Effector memory CD4-positive, alpha-beta T cell (primary cell): ENCODE data around the gene AQP6.

ENCODE experiments used
- DNase-seq, 3 donors: peaks; one replicate each; pipeline ENCODE4 v3.0.0-alpha.2; 2020
- H3K27ac ChIP-seq: 2 replicates; pipeline ENCODE4 v1.7.0; 2013; ENCODE audit warnings: mild to moderate bottlenecking, low read length, moderate library complexity; ENCODE audit not compliant: insufficient read depth, poor library complexity, severe bottlenecking
- H3K27me3 ChIP-seq: replicated peaks from 2 replicates; pipeline ENCODE4 v1.7.0; 2013; ENCODE audit warnings: mild to moderate bottlenecking, low read length; ENCODE audit not compliant: insufficient read depth, control insufficient read depth, poor library complexity, severe bottlenecking
- H3K36me3 ChIP-seq: 2 replicates; pipeline ENCODE4 v1.7.0; 2013; ENCODE audit warnings: mild to moderate bottlenecking, low read length, moderate library complexity; ENCODE audit not compliant: control insufficient read depth, insufficient read depth
- H3K4me1 ChIP-seq: 2 replicates; pipeline ENCODE4 v1.7.0; 2013; ENCODE audit warnings: low read length, mild to moderate bottlenecking; ENCODE audit not compliant: control insufficient read depth, insufficient read depth, poor library complexity, severe bottlenecking
- H3K4me3 ChIP-seq: 2 replicates; pipeline ENCODE4 v1.7.0; 2013; ENCODE audit warnings: low read length, low read depth, mild to moderate bottlenecking; ENCODE audit not compliant: insufficient read depth, poor library complexity, severe bottlenecking
- H3K9me3 ChIP-seq: 2 replicates; pipeline ENCODE4 v1.7.0; 2013; ENCODE audit warnings: mild to moderate bottlenecking, low read length, moderate library complexity; ENCODE audit not compliant: control insufficient read depth

The AQP6 gene

DNA sequence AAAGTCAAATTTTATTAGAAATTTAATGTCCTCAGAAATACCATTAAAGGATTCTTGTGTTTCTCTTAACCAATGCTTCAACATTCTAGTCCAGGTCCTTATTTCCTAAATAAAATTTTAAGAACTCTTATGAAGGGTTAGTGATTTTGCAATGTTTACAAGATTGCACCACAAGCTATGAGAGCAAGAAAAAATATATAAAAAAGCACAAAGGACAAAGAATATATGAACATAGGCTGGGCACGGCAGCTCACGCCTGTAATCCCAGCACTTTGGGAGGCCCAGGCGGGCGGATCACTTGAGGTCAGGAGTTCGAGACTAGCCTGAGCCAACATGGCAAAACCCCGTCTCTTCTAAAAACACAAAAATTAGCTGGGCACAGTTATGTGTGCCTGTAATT lies 44.9 kb downstream of the AQP6 start:
- Histone ChIP-seq H3K9me3 (no peaks in the 10 kb centered on the region), H3K36me3 (peaks cover 3% of the 10 kb centered on the region), H3K4me3 (no peak overlapping the region), H3K27ac (no peak overlapping the region), H3K27me3 (no peaks in the 10 kb centered on the region), H3K4me1 (no peaks in the 10 kb centered on the region)
- DNase-seq = no peak

- Histone ChIP-seq H3K4me1 (no peaks in the 10 kb centered on the region), H3K36me3 (peaks cover 3% of the 10 kb centered on the region), H3K27ac (no peak overlapping the region)
These were observed 45.4 kb downstream of the AQP6 start for GRCh38 chr12:50018154-50018553.

DNA sequence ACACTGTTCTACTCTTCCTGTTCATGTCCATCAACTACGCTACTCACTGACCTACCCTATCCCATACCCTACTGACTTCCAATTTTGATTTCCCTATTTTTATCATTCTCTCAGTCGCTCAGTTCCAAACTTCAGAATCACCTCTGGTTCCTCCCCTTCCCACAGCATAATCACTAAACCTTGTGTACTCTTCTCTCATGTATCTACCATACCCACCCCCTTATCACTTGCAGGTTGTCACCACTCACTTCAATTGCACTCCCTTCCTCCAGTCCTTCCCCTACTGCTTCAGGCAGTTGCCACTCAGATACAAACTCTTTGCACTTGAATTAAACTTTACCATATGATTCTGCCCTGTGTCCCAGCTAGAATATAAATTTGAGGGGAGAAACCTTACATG lies 46.2 kb downstream of the AQP6 start:
- no peak for DNase-seq
- no peaks in the 10 kb centered on the region for H3K27me3 ChIP-seq
- H3K36me3 ChIP-seq = peaks cover under 1% of the 10 kb centered on the region
- no peaks in the 10 kb centered on the region for H3K9me3 ChIP-seq
- no peaks in the 10 kb centered on the region for H3K4me1 ChIP-seq
- no peak overlapping the region for H3K27ac ChIP-seq
- H3K4me3 ChIP-seq = no peak overlapping the region

More at GRCh38 chr12:50018154-50018553, 45.4 kb downstream of the AQP6 start:
- H3K4me3 ChIP-seq = no peak overlapping the region
- H3K27me3 ChIP-seq = no peaks in the 10 kb centered on the region
- H3K9me3 ChIP-seq = no peaks in the 10 kb centered on the region
- no peak for DNase-seq

GRCh38 chr12:50019524-50019923 lies 46.8 kb downstream of the AQP6 start:
- Histone ChIP-seq H3K36me3 (no peaks in the 10 kb centered on the region), H3K4me1 (peaks cover 3% of the 10 kb centered on the region), H3K27me3 (no peaks in the 10 kb centered on the region), H3K27ac (no peak overlapping the region), H3K9me3 (no peaks in the 10 kb centered on the region), H3K4me3 (no peak overlapping the region)
- DNase-seq = no peak

GRCh38 chr12:50021031-50021430 lies 48.3 kb downstream of the AQP6 start:
- Histone ChIP-seq H3K9me3 (no peaks in the 10 kb centered on the region), H3K27me3 (no peaks in the 10 kb centered on the region), H3K36me3 (no peaks in the 10 kb centered on the region), H3K4me1 (peaks cover 5% of the 10 kb centered on the region), H3K4me3 (no peak overlapping the region), H3K27ac (no peak overlapping the region)
- no peak for DNase-seq

DNA sequence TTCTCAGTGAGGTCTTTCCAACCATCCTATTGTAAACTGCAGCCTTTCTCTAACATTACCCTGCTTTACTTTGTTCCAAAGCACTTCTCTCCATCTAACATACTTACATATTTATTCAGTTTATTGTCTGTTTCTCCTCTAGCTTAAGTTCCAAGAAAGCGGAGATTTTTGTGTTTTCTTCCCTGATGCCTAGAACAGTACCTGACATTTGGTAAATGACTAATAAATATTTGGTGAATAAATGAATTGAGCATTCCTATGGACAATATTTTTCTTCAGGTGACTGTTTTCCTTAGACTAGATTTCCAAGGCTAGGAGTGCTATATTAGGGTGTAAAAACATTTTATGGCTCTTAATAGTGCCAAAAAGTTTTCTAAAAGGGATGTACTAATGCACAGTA lies 50.2 kb downstream of the AQP6 start:
- no peaks in the 10 kb centered on the region for H3K9me3 ChIP-seq
- no peak overlapping the region for H3K27ac ChIP-seq
- no peaks in the 10 kb centered on the region for H3K27me3 ChIP-seq
- no peaks in the 10 kb centered on the region for H3K36me3 ChIP-seq
- H3K4me1 ChIP-seq = peaks cover 5% of the 10 kb centered on the region
- H3K4me3 ChIP-seq = no peak overlapping the region
- DNase-seq = no peak

- Histone ChIP-seq H3K9me3 (no peaks in the 10 kb centered on the region), H3K4me3 (no peak overlapping the region), H3K27me3 (no peaks in the 10 kb centered on the region), H3K27ac (no peak overlapping the region), H3K36me3 (no peaks in the 10 kb centered on the region), H3K4me1 (peaks cover 5% of the 10 kb centered on the region)
- no peak for DNase-seq
These were observed 51.5 kb downstream of the AQP6 start for GRCh38 chr12:50024227-50024626.

DNA sequence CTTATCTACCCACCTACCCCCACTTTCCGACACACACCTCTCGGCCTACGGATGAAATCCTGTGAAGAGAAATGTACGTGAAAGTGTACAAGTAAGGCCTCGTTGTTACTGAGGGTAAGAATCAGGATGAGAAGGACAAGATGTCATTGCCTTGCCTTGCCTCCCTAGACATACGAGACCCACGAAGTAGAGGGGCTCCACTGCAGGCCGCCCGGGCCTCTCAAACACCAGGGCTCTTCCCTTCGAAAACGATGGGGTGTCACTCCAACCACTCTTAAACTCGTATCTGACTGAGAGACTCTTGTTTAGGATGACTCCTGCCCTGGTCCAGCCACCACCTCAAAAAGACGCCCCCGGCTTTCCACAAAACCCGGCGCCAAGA lies 52.0 kb downstream of the AQP6 start:
- H3K4me3 ChIP-seq = peak overlapping the region; percentile 70
- no peaks in the 10 kb centered on the region for H3K27me3 ChIP-seq
- peaks cover 5% of the 10 kb centered on the region for H3K4me1 ChIP-seq
- no peaks in the 10 kb centered on the region for H3K36me3 ChIP-seq
- H3K9me3 ChIP-seq = no peaks in the 10 kb centered on the region
- no peak for DNase-seq
- H3K27ac ChIP-seq = peak overlapping the region; percentile 55

DNA sequence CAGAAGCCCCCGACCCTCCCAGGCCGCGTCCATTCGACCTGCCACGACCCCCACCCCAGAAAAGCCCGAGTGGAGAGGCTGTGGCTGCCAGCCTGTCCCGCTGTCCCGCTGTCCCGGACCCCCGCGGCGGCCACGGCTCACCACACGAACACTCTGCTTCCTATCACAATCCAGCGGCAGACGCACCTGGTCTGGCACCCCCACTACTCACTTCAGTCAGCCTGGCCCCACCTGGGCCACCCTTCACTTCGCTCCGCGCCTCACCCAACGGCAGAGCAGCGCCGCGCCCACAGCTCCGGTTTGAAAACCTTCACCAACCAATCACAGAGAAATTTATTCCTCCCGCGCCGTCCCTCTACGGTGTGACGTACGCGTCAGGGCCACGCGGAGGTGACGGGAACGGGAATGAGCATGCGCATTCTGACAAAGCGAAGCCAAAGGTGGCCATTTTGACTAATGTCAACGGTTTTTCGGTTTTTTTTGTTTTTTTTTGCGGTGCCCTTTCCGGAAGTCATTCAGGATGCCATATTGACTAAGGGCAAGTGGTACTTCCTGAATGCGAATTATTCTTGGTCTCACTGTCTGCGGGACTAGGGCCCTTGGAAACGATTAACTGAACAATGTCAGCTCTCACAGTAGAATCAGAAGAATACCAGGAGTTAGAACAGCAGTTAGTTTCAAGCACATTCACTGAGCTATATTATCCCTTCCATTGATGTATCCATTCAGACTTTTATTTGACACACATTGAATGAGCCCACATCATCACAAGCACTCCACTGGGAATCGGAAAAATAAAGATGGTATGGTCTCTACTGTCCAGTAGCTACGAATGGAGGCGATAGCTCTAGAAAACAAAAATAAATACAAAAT lies 52.7 kb downstream of the AQP6 start, which contains the start of gene RACGAP1:
Gene RACGAP1, minus strand, starts transcription at position 308 of the 873 bp plus-strand sequence. CDS start 8,779 bp downstream, outside the sequence.
- H3K4me1 ChIP-seq = peaks cover 5% of the 10 kb centered on the region
- DNase-seq = peak; percentile 94 to 96 (median 95)
- H3K9me3 ChIP-seq = no peaks in the 10 kb centered on the region
- H3K4me3 ChIP-seq = peak within 1 kb of the TSS; percentile 70
- no peaks in the 10 kb centered on the region for H3K36me3 ChIP-seq
- no peaks in the 10 kb centered on the region for H3K27me3 ChIP-seq
- H3K27ac ChIP-seq = peak within 1 kb of the TSS; percentile 55

DNA sequence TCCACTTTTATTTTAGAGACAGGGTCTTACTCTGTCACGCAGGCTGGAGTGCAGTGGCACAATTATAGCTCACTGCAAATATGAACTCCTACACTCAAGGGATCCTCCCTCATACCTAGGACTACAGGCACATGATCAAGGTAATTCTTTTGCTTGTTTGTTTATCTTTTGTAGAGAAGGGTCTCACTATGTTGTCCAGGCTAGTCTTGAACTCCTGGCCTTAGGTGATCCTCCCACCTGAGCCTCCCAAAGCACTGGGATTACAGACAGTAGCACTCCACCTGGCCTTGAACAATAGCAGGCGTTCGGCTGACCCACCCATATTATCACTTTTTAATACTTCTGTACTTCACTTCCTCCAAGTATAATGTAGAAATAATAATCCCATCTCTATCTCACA lies 53.9 kb downstream of the AQP6 start:
- no peak overlapping the region for H3K4me3 ChIP-seq
- peaks cover 5% of the 10 kb centered on the region for H3K4me1 ChIP-seq
- no peak for DNase-seq
- no peaks in the 10 kb centered on the region for H3K36me3 ChIP-seq
- H3K27me3 ChIP-seq = no peaks in the 10 kb centered on the region
- no peak overlapping the region for H3K27ac ChIP-seq
- H3K9me3 ChIP-seq = no peaks in the 10 kb centered on the region
